ENCODE data around the gene TRDMT1.

TRDMT1 gene

GRCh38 chr10:17171141-17171641, 30.3 kb downstream of the TRDMT1 start:
- DNase-seq: no peak

GRCh38 chr10:17169803-17170202, 31.7 kb downstream of the TRDMT1 start:
- no peak for DNase-seq

DNA sequence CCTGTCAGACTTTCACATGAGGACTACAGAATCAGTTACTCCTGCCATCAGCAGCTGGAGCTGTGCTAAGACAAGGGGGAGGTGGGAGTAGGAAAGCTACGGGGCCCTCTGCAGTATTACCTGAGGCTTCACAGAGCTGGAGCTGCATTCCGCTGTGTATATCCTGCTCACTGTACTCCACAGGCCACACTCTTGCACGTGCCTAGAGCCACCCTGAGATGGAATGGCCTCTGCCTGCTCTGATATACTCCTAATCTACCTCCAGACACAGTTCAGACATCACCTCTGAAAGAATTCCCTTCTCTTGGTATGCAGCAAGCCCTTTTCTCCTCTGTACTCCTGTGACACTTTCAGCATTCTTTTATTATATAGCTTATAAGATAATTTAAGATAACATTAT, 34.8 kb downstream of the TRDMT1 start:
- no peak for DNase-seq

DNA sequence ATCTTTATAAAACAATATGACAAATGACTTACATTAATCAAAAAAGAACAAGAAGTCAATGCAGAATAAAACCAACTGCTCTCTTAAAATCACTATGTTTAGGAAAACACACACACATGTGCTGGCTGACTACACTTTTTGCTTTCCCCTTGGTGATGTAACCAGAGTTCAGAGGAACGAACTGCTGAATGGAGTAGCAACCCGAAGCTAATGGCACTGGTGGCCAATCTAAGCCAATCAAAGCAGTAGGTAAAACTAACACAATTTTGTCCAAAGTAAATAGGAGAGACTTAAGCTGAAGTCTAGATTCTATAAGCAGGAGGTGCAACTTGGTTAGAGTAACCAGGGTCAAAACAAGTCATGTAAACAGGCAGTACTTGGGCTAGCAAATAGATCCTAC, 38.6 kb downstream of the TRDMT1 start:
- DNase-seq: no peak

DNA sequence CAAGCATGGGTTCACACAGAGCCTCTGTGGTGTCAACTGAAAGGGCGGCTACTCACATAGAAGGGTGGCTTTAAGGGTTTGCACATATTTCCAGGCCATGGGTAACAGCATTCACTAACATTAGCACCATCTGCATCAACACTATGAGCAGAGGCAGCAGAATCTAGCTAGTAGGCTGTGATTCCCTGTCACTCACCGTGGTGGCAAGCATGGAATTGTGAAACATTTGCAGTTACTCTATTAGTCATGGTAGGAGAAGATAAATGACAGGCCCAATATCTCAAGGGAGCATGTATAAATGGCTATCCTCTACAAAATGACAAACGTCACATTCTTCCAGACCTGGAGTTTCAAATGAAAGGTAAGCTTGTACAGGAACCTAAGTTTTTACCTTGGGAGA, 39.7 kb downstream of the TRDMT1 start:
- no peak for DNase-seq

GRCh38 chr10:17157024-17157423, 44.4 kb downstream of the TRDMT1 start:
- DNase-seq: no peak

DNA sequence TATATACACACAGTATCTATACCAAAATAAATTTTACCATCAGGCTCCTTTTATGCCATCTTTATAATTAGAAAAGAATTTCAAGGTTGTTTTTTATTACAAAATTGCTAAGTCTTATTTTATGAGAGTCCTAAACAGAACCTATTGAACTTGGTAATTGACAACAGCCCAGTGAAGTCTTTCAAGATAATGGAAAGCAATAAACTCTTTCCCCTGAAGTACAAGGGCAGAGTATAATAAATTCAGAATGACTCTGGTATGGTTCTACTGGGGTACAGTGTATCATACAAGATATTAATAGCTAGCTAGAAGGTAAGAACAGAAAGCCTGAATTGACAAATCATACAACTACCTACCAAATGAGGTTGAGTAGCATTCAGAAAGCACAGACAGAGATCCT, 45.6 kb downstream of the TRDMT1 start:
- DNase-seq: no peak

DNA sequence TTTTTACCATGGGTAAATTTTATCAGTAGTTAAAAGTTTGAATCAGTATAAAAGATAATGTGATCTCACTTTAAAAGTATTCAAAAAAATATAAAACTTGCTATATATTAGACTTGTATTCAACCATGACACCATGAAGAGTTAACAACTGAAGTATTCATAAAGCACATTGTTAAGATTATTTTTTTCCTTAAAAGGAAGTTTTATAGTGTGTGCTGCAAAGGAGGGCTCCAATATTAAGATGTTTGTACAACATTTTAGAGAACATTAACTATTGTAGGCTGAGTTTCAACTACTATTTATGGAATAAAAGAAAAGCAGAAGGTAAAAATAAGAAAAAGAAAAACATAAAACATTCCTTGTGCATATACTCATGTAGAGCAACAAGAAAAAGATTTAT, 47.4 kb downstream of the TRDMT1 start:
- DNase-seq: no peak

DNA sequence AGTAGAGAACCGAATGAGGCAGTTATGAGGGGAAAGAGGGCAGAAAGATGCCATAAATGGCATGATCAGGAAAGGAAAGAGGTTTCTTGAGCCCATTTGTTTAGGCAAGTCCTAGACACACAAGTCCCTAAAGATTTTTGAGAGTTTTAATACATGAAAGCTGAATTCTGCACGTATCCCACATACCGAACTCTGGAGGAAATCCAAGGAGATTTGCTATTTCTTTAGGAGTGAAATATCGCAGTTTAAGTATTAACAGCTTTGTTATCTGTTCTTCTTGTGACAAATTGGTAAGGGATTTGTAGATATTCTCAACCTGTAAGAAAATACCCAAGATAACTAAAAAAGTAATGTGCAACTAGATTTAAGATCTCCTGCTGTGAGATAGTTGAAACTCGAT, 48.2 kb downstream of the TRDMT1 start:
- DNase-seq: no peak

DNA sequence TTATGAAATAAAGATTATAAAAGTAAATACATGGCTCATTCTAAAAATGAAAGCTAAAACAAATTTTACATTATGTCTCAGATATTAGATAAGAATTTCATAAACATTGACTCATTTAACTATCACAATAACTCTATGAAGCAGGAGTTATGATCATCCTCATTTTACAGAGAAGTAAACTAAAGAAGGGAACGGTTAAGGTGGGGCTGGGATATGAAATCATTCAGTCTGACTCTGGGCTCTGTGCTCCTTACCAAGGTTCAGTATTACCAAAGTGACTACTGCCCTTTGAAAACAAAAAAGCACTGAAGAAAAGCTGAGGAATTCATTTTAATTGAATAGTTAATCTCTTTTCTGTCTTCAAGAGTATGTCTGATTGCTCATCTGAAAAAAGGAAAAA, 49.8 kb downstream of the TRDMT1 start:
- no peak for DNase-seq

- no peak for DNase-seq
Observed at GRCh38 chr10:17147884-17148489, 53.5 kb downstream of the TRDMT1 start.

DNA sequence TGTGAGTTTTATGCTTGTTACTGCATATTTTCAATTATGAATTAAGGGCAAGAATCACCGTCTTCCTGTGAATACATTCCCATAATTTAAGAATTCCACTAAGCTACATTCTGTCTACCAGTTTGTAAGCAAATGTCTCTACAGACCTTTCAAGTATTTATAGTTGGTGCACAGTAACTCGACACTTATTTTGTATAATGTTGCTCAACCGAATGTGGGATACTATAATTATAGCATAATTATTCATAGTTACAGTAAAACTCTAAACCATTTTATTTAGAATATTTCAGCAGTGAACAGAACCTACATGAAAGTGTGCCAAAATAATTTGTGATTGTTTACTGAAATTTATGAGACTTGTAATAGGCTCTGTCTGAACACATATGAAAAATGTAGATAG, 54.6 kb downstream of the TRDMT1 start:
- no peak for DNase-seq

DNA sequence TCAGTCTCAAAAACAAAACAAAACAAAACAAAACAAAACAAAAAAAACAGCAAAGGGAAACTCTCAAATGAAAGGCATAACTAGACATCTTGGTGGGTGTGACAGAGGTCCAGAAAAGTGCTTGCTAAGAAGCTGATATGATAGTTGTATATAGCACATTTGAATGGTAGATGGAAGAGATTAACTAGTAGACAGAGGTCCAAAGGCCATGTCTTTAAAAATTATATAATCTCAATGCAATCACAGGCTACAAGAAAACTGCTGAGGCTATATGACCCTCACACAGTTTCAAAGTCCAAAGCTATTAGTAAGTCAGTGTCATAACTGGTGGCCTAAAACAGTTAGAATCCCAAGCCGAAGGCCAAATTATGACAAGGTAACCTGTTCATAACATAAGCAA, 56.2 kb downstream of the TRDMT1 start:
- DNase-seq: no peak

DNA sequence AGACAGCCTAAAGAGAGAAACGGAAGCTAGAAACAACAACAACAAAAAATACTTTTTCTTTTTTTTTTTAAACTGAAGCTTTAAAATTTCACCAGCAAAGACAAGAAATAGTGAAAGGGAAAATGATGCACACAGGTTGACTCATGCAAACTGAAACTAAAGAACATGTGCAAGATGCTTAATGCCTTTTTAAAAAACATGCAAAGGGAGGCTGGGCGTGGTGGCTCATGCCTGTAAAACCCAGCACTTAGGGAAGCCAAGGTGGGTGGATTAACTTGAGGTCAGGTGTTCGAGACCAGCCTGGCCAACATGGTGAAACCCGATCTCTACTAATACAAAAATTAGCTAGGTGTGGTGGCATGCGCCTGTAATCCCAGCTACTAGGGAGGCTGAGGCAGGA, 56.7 kb downstream of the TRDMT1 start:
- DNase-seq: no peak

DNA sequence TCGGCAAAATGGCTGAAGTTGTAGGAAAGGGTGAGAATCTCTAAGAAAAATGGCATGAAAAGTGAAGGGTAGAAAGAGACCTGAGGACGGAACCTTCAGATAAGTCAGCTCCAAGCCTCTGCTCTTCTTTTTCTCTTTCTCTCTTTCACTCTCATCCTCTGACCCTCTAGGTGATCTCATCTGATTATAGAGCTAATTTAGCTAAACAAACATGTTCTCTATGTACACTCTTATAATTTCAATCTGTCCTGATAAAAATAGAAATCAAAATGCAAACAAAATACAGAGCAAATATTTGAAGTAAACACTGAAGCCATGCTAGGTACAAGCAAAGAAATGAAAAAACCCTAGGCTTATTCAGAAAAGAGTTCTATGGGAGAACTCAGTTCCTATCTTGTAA, 57.4 kb downstream of the TRDMT1 start:
- DNase-seq: no peak

DNA sequence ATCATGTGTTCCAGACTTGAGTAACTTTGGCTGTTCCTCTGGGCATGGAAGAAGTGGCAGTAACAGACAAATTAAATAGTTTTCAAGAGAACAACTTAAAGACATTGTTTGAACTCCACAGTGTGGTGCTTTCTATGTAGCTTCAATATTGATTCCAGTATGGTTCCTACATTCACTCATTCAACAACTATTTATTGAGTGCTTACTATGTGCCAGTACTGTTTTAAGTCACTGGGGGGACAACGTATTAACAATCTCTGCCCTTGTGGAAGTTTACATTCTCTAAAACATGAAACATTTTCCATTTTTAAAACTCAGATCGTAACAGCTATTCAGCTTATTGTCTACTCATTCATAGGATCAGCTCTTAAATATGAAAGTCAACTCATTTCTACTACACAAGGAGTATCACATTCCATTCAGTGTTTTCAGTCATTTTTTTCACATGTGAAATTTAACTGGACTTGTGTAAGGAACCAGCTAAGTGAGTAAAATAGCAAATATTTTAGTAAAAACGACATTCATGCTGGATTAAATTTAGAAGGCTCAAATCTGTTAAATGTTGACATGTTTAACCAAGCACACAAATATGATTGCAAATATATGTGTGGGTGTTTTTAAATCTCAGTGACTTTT, 58.3 kb downstream of the TRDMT1 start:
- no peak for DNase-seq

- DNase-seq: no peak
Observed at GRCh38 chr10:17141504-17142229, 59.8 kb downstream of the TRDMT1 start.

GRCh38 chr10:17140386-17140761, 61.1 kb downstream of the TRDMT1 start:
- no peak for DNase-seq

DNA sequence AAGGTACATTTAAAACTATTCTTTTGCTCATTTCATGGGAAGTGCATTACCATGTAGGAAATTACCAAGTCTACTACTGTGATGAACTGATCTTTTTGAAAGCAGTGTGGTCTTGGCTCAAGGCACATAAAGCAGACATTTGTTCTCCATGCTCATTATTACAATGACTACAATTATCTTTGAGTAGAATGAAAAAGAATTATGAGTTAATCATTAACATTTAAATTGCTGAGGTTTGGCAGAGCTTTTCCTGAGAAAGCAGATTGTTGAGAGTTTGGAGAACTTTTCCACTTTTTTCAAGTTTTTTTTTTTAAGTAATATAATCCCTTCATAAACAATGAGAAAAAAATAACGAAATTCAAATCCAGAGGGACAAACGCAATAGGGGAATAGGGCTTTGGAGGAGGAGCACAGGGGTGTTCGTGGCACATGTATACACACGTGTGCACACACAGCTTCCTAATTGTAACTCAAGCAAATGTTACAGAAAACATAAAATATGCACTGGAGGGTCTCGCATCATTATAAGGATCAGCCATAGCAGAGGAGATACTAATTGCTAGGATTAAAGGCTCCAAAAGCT, 62.9 kb downstream of the TRDMT1 start:
- DNase-seq: peak; percentile 15

GRCh38 chr10:17134737-17135260, 66.7 kb downstream of the TRDMT1 start:
- no peak for DNase-seq

DNA sequence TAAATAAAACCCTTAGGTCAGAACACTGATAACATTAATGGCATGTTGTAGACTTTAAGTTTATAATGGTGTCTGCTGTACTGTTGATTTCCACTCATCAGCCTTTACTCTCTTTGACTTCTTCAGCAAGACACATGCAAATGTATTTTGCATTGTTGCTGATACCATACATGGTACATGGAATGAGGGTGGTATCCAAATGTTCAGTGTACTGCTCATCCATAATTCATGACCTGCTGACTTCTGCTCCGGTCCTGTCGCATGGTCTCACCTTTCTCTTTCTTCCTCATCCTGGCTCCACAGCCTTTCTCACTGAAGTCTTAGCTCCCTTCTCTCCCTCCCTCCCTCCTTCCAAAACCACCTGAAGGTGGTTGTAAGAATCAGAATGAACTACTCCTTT, 67.2 kb downstream of the TRDMT1 start:
- DNase-seq: no peak

GRCh38 chr10:17129741-17130140, 71.7 kb downstream of the TRDMT1 start, which contains the start of gene CUBN:
Gene CUBN, minus strand, starts transcription at chr10:17129811. Its CDS starts 46 bp downstream, at chr10:17129765.
- DNase-seq: no peak

DNA sequence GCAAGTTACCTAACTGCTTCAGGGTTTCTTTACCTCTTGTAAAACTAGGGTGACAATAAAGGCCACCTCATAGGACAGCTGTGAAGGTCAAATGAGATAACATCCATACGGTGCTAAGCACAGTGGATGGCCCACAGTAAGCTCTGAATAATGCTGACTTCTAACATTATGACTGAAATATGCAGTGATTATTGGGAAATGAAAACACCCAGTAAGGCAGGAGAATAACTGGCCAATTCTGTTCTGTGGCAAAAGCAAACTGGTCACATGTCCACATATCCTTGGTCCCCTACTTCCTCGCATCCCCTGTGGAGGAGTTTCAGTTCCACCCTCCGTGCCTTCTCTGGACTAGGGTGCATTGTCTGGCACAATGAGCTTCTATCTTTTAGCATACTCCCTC, 73.2 kb downstream of the TRDMT1 start:
- no peak for DNase-seq

DNA sequence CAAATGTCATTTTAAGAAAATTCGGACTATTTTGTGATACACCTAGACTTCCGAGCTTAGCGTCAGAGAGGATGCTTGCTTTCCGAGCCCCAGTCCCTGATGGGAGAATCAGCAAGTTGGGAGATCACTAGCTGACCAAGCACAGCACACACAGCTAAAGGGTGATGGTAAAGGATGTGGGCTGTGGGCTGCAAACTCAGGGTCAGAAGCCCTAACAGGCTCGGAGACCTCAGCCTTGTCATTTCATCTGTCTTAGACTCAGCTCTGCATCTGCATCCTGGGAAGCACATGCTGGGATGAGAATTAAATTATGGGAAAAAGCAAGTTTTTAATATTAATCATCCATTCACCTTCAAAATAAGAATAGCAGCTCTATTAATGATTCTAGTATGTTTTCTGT, 75.1 kb downstream of the TRDMT1 start:
- DNase-seq: no peak
